Hepatocyte (in vitro differentiated cells): ENCODE measurements around the gene MEF2C.

Experiments used
- EZH2 ChIP-seq: fragments of 200-600 bp; sonication (generic); IDR thresholded peaks from 2 replicates; pipeline ENCODE4 v1.6.1; 2016; ENCODE audit warnings: antibody characterized with exemption, mild to moderate bottlenecking, borderline replicate concordance
- EZH2phosphoT487 ChIP-seq: fragments of 200-600 bp; sonication (generic); IDR thresholded peaks from one replicate; pipeline ENCODE4 v1.6.1; 2018; ENCODE audit warnings: antibody characterized with exemption, mild to moderate bottlenecking, low read depth, moderate library complexity; ENCODE audit not compliant: unreplicated experiment, severe bottlenecking
- TF ChIP-seq, protein P1 (sequence below): fragments of 200-600 bp; sonication (generic); IDR thresholded peaks from 2 replicates; pipeline ENCODE4 v1.5.1; 2016; ENCODE audit warnings: antibody characterized with exemption, mild to moderate bottlenecking; ENCODE audit not compliant: poor library complexity

DNA sequence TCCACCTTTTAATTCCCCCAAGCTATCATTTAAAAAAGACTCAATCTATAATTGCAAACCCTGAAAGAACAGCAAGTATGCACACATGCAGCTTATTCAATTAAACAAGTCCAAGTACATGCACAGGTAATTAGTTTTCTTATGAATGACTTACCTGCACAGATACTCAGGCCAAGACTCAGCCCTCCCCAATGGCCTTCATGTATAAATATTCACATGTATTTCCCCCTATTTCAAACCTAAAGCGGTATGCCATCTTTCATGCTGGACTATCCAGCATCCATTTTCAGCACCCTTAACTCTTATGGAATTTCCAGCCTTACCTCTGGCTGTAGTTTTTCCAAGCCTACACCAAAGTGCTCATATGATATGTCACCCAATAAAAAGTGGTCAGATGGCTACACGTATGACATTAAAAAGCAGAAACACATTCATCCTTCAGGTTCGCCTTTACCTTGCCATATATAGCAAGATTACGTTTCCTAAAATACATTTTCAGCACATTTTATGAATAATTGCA lies 205.5 kb downstream of the MEF2C start:
- TF ChIP-seq, protein P1, sequence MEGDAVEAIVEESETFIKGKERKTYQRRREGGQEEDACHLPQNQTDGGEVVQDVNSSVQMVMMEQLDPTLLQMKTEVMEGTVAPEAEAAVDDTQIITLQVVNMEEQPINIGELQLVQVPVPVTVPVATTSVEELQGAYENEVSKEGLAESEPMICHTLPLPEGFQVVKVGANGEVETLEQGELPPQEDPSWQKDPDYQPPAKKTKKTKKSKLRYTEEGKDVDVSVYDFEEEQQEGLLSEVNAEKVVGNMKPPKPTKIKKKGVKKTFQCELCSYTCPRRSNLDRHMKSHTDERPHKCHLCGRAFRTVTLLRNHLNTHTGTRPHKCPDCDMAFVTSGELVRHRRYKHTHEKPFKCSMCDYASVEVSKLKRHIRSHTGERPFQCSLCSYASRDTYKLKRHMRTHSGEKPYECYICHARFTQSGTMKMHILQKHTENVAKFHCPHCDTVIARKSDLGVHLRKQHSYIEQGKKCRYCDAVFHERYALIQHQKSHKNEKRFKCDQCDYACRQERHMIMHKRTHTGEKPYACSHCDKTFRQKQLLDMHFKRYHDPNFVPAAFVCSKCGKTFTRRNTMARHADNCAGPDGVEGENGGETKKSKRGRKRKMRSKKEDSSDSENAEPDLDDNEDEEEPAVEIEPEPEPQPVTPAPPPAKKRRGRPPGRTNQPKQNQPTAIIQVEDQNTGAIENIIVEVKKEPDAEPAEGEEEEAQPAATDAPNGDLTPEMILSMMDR = no peak
- no peak for TF ChIP-seq EZH2
- TF ChIP-seq EZH2phosphoT487 = peak; percentile 30
